OCI-LY7 (cell line): ENCODE results near the gene ADD3.

Experiments used
- CTCF ChIP-seq: fragments of 200-600 bp; sonication (generic); conservative IDR thresholded peaks from 2 replicates; pipeline ENCODE4 v1.5.1; 2014; ENCODE audit warnings: mild to moderate bottlenecking, antibody characterized with exemption, low read length, moderate library complexity, mixed read lengths
- EZH2phosphoT487 ChIP-seq: fragments of 200-600 bp; sonication (generic); IDR thresholded peaks from 2 replicates; pipeline ENCODE4 v1.6.1; 2018; ENCODE audit warnings: low read depth, borderline replicate concordance, mild to moderate bottlenecking, mixed run types, antibody characterized with exemption, low read length, moderate library complexity, mixed read lengths

DNA sequence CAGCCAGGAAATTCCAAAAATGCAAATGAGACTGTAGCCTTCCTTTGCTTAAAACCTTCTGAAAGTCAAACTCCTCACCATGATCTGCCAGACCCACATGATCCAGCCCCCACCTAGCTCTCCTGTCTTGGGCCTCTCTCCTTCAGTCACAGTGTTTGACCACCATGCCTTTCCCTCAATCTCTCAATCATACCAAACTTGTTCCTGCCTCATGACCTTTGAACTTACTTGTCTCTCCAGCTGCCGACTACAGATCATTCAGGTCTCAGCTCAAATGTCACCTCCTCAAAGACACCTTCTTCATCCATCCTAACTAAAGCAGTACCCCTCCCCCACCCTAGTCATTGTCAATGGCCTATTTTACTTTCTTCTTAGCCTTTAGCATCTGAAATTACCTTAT is 9.3 kb upstream of the ADD3 start:
- TF ChIP-seq CTCF, result no peak
- no peak for TF ChIP-seq EZH2phosphoT487
